ENCODE data around the gene S100A3. TPM values are rescaled to one million over a fixed set of nuclear protein-coding genes. Genes with fewer than 3 reads are reported as not detected.

S100A3 gene
- total RNA-seq, 4 donors from 2014 or later, result 1.2 to 78.2 (median 2.2) TPM; not detected in 1

- TF ChIP-seq CTCF (IDR thresholded peaks at IDR 0.05) (no peak), POLR2A (IDR thresholded peaks at IDR 0.05) (no peak)
- WGBS, 2 donors, result 90 to 96% methylated on average over 3 of the region's 3 CpGs
- intact Hi-C loops (cut with DNase I; ENCODE audit: low total_unique reads), result loop anchor here (10.0 kb wide), 2 partner anchors 246 to 466 kb away; partner anchors contain the start of gene RAB13
- DNase-seq (ENCODE audit: low spot score in 2 of 2), result no peak
- no peak overlapping the region for H3K4me3 ChIP-seq (ENCODE audit: low read depth, poor library complexity, severe bottlenecking)
These were observed 29.8 kb downstream of the S100A3 start for GRCh38 chr1:153519242-153519641.

- no peak overlapping the region for H3K4me3 ChIP-seq (ENCODE audit: low read depth, poor library complexity, severe bottlenecking)
- DNase-seq (ENCODE audit: low spot score in 2 of 2), result peak; percentile 80 to 93
- no peak for TF ChIP-seq CTCF (IDR thresholded peaks at IDR 0.05)
- no peak for TF ChIP-seq POLR2A (IDR thresholded peaks at IDR 0.05)
- intact Hi-C loops (cut with DNase I; ENCODE audit: low total_unique reads), result loop anchor here (10.0 kb wide), 2 partner anchors 249 to 469 kb away; partner anchors contain the start of gene RAB13
- 27 to 34% methylated on average over 7 to 8 of the region's 8 CpGs for WGBS, 2 donors
These were observed 33.3 kb downstream of the S100A3 start for GRCh38 chr1:153515504-153516394.

GRCh38 chr1:153513666-153514065 is 35.4 kb downstream of the S100A3 start:
- no peak overlapping the region for H3K4me3 ChIP-seq (ENCODE audit: low read depth, poor library complexity, severe bottlenecking)
- WGBS, 2 donors, result 93 to 94% methylated on average over 7 of the region's 7 CpGs
- intact Hi-C loops (cut with DNase I; ENCODE audit: low total_unique reads), result loop anchor here (5.0 to 10.0 kb wide), 3 partner anchors 54 to 471 kb away; partner anchors contain the start of genes RAB13 and S100A2
- TF ChIP-seq CTCF (IDR thresholded peaks at IDR 0.05), result no peak
- TF ChIP-seq POLR2A (IDR thresholded peaks at IDR 0.05), result no peak
- DNase-seq (ENCODE audit: low spot score in 2 of 2), result no peak

- H3K4me3 ChIP-seq (ENCODE audit: low read depth, poor library complexity, severe bottlenecking), result no peak overlapping the region
- no peak for DNase-seq (ENCODE audit: low spot score in 2 of 2)
- intact Hi-C loops (cut with DNase I; ENCODE audit: low total_unique reads), result loop anchor here (5.0 to 10.0 kb wide), 3 partner anchors 54 to 472 kb away; partner anchors contain the start of genes RAB13 and S100A2
- TF ChIP-seq CTCF (IDR thresholded peaks at IDR 0.05), result no peak
- no peak for TF ChIP-seq POLR2A (IDR thresholded peaks at IDR 0.05)
- 47 to 58% methylated on average over 3 of the region's 3 CpGs for WGBS, 2 donors
These were observed 36.0 kb downstream of the S100A3 start for GRCh38 chr1:153513023-153513422.

- WGBS, 2 donors, result 0 to 1% methylated on average over 7 of the region's 7 CpGs
- TF ChIP-seq POLR2A (IDR thresholded peaks at IDR 0.05) (no peak), CTCF (IDR thresholded peaks at IDR 0.05) (peak in 1 of 3 donors; percentile 85)
- peak in 1 of 2 donors; percentile 95 for DNase-seq (ENCODE audit: low spot score in 2 of 2)
- intact Hi-C loops (cut with DNase I; ENCODE audit: low total_unique reads), result loop anchor here (5.0 to 10.0 kb wide), 3 partner anchors 56 to 474 kb away; partner anchors contain the start of genes RAB13 and S100A2
- no peak overlapping the region for H3K4me3 ChIP-seq (ENCODE audit: low read depth, poor library complexity, severe bottlenecking)
These were observed 38.1 kb downstream of the S100A3 start for GRCh38 chr1:153510984-153511410.
